Heart left ventricle (tissue), 13 donors: ENCODE results near the gene SLC51A.

Experiments
- CTCF ChIP-seq, 12 donors: fragments of 200-600 bp; sonication (generic) in 4 of 12; IDR thresholded peaks; one replicate each; pipeline versions ENCODE4 v1.5.0 to v1.8.0; 2018 to 2022; ENCODE audit warnings: antibody characterized with exemption in 12 of 12, mild to moderate bottlenecking in 5 of 12
- POLR2A ChIP-seq, 2 donors: fragments of 450-650 bp; IDR thresholded peaks; one replicate each; pipeline ENCODE4 v1.6.1; 2017; ENCODE audit warnings: antibody characterized with exemption in 2 of 2, mild to moderate bottlenecking in 2 of 2, moderate library complexity in 2 of 2
- donor health status: ischemic (EF 13 %, LVEDD 7.1; RV severe dilation, severe dysfunction).
- donor health status: DM: no; HTN: yes; CAD: no.
- donor health status: DM: no; HTN: no; CAD: no.
- donor health status: ischemic (EF 25% LVEDD 6.9; RV normal size, moderate dysfunction).
- donor health status: ischemic (EF 25% LVEDD 5.7; RV mildly dilated, moderate dysfunction).
- donor health status: ischemic (EF 35%, LVEDD 5.7; RV mildly dilated, moderate dysfunction).
- donor health status: nonischemic (EF 11% LVEDD 7.7; RV severe dilation, severe dysfunction).
- donor health status: DM: yes; HTN: yes; CAD: no.
- donor health status: PGD.
- donor health status: ischemic (EF 29% LVEDD 5.4; RV normal size, mild dysfunction).
- donor health status: nonischemic (EF 23%, LVEDD 6.1; RV moderate dilation, normal function).

- TF ChIP-seq CTCF (IDR thresholded peaks at IDR 0.05), result no peak
- no peak for TF ChIP-seq POLR2A (IDR thresholded peaks at IDR 0.05)
These were observed 37.3 kb upstream of the SLC51A start for GRCh38 chr3:196178993-196179379.
